Germinal center (tissue), 1 donor: Measurements from ENCODE around the gene GOLPH3.
"Not testable (repeated sequence)": the region's sequence is repeated elsewhere in the genome, so short reads cannot be mapped to it uniquely, and the experiment has no call there.

ENCODE experiments used
- DNase-seq: peaks from one replicate; pipeline ENCODE4 v3.0.0; 2012; ENCODE audit warnings: mixed read lengths, low spot score

Gene GOLPH3

DNA sequence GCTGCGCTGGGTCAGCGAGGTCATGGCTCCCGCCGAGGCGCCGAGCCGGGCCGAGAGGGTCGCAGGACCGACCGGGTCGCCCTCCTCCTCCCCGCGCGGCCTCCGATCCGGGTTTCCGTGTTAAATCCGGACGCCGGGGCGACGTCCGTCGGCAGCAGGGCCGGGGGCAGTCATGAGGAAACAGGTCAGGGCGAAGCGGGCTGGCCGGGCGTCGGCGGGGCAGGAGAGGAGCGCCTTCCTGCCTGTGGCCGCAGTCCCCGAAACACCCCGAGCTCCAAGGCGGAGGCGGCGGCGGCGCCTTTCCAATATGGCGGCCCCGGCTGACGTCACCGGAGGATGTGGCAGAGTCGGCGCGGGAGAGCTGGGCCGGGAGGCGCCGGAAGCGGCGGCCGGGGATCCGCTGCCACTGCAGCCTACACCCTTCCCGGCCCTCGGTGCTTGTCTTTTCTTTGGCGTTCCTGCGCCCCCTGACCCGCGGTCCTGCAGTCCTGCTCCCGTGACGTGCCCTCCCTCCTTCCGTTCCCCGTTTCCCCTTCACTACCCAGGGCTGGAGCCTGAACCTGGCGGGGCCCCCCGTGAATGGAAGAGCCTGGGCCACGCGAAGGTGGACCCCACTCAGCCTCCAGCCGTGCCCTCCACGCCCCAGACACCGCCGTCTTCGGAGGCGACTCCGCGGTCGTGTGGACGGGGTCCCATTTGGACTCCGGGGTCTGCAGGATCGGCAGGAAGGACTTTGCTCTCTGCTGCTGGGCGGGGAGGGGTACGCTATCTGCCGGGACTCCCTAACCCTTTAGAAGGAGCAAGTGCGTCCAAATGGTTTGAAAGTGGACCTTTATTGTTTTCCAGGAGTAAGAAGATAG lies at the start of gene GOLPH3:
Gene GOLPH3, minus strand, starts transcription at position 309 of the 860 bp plus-strand sequence. Its CDS starts 285 bp downstream, at position 24.
- DNase-seq, result peak; percentile 91

DNA sequence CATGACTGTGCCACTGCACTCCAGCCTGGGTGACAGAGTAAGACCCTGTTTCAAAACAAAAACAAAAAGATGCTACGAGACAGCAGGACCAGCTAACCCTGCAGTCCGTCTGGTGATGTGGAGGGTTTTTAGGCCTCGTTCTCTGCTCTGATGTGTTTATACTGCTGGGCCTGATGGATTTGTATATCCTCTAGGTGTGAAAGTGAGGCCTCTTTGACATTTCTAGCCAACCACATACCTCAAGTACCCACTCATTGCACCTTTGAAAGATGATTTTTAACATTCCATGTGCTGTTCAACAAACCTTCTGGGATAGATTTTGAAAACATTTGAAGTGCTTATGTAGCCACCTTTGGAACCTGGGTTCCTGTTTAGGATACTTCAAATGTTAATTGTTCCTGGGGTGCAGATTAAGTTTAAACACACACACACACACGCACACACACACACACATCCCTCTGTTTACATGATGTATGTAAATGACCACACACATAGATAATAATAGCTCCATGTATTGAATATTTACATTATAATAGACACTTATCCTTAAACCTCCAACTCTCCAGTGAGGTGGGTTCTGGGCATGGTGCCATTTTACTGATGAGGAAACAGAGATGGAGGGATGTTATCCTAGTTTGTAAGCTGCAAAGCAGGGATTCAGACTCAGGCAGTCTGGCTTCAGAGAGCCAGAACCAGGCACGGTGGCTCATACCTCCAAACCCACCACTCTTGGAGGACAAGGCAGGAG lies 48.8 kb upstream of the GOLPH3 start:
- no peak for DNase-seq

DNA sequence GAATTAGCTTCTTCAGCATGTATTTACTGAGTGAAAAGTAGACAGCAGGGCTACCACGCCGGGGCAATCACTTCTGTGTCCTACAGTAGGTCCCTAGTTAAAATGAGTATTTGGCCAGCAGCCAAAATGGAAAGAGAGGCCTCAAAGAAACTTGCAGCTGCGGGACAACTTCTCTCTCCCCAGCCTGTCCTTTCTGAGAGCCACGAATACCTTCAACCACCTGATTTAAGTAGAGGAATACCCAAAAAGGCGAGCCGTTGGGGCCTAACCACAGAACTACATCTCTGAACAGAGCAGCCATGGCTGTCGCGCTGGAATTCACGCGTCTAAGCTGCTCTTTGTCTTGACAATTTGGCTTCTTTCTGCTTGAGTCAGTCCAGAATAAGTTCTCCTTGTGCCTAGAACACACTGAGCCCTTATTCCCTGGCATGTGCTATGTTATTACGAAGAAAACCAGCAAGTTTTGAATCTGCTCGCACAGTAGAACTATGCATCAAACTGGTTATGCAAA lies 43.8 kb upstream of the GOLPH3 start:
- DNase-seq, result no peak

DNA sequence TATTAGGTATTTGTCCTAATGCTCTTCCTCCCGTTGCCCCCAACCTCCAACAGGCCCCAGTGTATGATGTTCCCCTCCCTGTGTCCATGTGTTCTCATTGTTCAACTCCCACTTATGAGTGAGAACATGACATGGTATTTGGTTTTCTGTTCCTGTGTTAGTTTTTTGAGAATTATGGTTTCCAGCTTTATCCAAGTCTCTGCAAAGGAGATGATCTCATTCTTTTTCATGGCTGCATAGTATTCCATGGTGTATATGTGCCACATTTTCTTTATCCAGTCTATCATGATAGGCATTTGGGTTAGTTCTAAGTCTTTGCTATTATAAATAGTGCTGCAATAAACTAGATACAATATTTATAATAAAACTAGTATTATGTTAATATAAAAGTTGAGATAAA lies 40.2 kb upstream of the GOLPH3 start:
- not testable (repeated sequence) for DNase-seq

DNA sequence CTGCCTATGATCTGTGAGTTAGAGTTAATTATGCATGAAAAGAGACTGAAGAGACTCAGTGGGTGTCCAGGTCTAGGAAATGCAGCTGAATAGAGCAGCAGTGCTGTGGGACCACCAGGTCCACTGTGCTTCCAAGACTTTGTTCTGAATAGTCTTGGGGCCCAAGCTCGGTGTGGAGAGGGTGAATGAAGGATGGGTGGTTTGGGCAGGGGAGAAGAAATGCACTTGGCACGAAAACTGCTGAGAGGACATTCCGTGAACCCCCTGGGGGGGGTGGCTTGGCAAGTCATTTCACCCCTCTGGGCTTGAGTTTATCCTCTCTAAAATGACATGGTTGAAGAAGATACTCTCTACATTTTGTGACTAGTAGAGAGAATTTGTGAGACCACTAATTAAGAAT lies 36.0 kb upstream of the GOLPH3 start:
- no peak for DNase-seq

DNA sequence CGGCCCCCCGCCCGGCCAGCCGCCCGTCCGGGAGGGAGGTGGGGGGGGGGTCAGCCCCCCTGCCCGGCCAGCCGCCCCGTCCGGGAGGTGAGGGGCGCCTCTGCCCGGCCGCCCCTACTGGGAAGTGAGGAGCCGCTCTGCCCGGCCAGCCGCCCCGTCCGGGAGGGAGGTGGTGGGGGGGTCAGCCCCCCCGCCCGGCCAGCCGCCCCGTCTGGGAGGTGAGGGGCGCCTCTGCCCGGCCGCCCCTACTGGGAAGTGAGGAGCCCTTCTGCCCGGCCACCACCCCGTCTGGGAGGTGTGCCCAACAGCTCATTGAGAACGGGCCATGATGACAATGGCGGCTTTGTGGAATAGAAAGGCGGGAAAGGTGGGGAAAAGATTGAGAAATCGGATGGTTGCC lies 34.7 kb upstream of the GOLPH3 start:
- DNase-seq, result not testable (repeated sequence)

DNA sequence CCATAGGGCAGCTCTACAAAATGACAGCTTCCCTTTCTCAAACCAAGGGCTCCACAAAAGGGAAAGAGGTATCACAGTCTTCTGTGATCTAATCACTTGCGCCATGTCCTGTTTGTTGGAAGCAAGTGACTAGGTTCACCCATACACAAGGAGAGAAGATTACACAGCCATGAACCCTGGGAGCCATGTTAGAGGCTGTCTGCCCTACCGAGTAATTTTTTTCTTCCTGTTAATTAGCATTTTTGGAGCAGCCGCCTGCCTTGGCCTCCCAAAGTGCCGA lies 33.2 kb upstream of the GOLPH3 start:
- no peak for DNase-seq

DNA sequence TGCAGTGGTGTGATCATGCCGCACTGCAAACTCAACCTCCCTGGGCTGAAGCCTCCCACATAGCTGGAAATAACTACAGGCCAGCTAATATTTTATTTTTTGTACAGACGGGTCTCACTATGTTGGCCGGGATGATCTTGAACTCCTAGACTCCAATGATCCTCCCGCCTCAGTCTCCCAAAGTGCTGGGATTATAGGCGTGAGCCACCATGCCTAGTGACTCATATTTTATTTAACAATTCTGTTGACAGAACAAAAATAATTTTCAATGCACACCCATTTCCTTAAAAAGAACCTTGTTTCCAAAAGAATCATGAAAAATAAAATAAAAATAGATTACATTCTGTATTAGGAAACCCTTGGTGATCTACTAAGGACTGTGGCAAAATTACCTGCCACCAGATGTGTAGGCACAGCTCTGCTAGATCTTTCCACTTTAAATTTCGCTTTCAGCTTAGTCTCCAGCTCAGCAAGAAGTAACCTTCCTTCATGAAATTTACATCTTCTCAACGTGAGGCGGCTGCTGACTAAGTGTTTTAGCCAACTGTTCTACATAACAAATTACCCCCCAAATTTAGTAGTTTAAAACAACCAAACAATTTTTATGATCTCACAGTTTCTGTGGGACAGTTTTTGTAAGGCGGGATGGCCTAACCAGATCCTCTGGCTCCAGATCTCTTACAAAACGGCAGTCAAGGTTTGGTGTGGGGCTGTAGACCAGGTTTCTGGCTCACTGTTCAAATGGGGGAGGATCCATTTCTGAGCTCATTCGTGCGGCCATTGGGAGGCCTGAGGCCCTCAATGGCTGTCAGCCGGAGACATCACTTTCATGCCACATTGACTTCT lies 32.6 kb upstream of the GOLPH3 start:
- peak; percentile 46 for DNase-seq

DNA sequence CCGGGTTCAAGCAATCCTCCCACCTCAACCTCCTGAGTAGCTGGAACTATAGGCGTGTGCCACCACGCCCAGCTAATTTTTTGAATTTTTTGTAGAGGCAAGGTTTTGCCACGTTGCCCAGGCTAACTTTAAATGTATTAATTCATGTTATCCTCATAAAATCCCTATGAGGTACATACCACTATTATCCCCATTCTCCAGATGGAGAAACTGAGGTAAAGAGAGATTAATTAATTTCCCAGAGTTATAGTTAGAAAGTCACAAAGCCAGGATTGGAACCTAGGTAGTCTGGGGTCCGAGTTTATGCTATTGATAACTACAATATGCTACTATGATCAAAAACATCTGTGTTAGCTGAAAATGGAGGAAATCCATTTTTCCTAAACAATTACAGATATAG lies 31.9 kb upstream of the GOLPH3 start:
- DNase-seq, result no peak

DNA sequence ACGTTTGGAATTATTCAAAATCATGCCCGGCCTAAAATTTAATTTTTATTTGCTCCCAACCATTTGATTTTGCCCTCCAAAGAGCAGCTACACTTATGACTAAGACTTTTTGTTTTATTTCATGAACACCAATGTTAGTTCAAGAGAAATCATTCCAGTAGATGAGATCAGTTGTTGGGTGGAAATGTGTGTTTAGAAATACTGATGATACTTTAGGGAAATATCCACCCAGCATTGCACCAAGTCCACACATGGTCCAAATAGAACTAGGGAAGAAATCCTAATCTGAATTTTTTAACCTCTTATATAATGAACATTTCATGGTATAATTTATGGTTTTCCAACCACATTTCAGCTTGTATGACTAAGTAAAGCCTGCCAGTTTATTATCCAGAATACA lies 28.3 kb upstream of the GOLPH3 start:
- DNase-seq, result no peak

DNA sequence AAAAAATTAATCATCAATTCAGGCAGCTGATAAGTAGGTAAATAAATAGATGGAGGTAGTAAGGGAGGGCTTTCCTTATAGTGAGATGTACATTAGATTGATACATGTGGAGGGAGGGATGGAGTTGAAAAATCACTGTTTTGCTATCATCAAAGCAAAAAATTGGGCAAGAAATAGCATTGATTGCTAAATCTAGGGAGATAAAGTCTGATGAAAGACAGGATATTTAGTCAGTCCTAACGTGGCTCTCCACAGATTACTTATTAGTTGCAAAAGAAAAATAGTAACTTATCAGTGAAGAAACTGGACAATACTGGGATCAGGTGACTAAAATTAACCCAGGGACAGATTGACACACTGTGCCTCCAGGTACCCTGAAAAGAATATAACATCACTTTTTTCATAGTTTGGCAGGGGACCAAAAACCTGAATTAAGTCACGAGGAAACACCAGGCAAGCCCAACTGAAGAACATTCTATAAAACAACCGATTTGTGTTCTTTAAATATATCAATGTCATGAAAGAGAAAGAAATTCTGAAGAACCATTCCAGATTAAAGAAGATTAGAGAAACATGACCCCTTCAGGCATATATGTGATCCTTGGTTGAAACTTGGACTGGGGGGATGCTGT lies 27.1 kb upstream of the GOLPH3 start:
- DNase-seq, result no peak

DNA sequence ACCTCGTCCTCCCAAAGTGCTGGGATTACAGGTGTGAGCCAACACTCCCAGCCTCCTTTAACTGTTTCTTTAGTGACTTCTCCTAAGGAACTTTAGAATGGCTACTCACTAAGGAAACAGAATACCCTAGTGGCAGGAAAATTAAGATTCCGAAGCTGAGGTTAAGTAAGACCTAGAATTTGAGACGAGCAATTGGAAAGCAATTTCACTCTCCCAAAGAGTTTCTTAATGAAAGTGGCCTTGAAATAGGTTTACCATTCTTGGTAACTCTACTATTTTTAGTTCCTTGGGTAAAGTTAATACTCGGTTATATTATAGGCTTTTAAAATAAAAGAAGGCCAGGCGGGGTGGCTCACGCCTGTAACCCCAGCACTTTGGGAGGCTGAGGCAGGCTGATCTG lies 22.9 kb upstream of the GOLPH3 start:
- no peak for DNase-seq

DNA sequence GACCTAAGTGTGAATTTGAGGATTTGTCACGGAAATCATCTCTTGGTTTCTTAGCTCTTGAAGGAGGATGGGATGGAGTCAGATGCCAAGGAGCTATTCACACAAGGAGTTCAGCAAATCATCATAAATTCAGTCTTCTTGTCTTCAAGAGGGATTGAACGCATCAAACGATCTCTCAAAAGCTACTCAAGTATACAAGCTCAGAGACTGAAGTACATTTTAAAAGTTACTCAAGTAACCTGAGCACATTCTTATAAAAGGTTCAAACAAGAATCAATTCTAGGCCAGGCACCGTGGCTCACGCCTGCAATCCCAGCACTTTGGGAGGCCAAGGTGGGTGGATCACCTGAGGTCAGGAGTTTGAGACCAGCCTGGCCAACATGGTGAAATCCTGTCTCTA lies 21.1 kb upstream of the GOLPH3 start:
- DNase-seq, result no peak

DNA sequence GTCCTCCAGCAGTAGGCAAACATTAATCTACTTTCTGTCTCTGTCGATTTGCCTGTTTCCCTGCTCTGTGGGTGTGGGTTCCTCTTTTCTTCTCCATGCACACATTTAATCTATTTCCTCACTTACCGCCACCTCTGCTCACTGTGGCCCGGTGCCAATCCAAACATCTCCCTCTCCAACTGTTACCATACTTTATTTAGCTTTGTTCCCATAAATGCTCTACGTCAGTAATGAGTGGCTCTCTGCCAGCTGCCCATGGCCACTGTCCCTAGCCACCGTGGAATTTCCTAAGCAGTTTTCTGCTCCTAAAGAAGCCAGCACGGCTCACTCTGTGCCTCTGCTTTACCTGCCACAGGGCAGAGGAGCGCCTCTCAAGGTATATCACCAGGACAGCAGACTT lies 19.5 kb upstream of the GOLPH3 start:
- peak; percentile 27 for DNase-seq

DNA sequence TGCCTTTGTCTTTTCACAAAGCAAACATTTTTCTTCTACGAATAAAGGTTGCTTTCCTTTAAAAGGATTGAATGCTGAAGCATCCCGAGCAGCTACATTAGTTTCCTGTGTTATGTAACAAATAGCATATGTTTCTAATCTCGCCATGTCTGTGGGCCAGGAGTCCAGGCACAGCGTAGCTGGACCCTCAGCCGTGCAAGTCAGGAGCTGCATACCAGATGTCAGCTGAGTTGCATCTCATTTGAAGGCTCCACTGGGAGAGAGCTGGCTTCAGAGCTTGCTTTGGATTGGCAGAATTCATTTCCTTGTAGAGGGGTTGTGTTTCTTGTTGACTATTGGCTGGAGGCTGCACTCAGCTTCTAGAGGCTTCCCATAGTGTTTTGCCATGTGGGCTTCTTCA lies 16.0 kb upstream of the GOLPH3 start:
- DNase-seq, result no peak

DNA sequence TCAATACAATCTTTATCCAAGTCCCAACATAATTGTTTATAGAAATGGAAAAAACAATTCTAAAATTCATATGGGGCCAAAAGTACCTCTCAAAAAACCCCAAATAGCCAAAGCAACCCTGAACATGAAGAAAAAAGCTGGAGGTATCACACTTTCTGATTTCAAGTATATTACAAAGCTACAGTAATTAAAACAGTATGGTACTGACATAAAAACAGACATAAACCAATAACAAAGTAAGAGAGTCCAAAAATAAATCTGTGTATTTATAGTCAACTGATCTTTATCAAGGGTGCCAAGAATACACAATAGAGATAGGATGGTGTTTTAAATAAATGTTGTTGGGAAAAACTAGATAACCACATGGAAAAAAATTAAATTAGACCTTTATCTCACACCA lies 13.6 kb upstream of the GOLPH3 start:
- DNase-seq, result no peak

DNA sequence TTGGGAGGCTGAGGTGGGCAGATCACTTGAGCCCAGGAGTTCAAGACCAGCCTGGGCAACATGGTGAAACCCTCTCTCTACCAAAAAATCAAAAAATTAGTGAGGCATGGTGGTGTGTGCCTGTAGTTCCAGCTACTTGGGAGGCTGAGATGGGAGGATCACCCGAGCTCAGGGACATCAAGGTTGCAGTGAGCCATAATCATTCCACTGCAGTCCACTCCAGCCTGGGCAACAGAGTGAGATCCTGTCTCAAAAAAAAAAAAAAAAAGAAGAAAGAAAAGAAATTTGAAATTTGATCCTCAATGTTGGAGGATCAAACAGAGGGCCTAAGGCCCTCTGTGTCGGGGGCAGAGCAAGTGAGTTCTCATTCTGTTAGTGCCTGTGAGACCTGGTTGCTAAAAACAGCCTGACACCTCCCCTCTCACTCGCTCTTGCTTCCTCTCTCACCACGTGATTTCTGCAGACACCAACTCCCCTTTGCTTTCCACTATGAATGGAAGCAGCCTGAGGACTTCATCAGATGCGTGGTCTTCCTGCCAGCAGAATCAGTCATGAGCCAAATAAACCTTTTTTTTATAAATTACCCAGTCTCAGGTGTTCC lies 8.4 kb upstream of the GOLPH3 start:
- peak; percentile 42 for DNase-seq

DNA sequence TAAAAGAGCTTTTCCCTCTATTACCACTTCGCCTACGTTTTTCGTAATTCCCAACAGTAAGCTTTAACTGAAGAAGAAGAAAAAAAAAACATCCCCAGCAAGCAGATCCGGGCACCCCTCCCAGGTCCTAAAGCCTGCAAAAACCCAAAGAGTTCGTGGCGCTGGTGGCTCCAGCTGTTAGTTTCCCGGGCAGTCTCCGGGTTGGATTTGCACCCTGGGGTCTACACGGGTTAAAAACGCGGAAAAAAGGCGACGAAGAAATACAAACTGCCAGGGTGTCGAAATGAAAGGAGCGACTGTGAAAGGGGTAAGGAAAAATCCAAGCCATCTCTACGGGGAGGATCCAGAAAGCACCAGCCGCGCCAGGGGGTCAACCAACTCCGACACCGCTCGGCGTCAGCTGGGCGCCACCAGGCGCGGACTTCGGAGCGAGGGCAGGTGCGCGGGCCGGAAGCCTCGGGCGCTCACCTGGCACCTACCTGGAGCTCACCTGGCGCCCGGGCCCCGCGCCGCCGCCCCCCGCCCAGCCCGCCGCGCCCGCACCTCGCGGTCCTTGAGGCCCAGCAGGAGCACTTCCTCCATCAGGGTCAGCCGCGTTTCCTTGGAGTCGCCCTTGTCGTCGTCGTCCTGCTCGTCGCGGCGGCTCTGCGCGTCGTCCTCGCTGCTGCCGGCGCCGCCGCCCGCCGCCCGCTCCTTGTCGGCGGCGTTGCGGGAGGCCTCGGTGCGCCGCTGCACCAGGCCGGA lies 680 bp downstream of the GOLPH3 start:
- DNase-seq, result peak; percentile 54

DNA sequence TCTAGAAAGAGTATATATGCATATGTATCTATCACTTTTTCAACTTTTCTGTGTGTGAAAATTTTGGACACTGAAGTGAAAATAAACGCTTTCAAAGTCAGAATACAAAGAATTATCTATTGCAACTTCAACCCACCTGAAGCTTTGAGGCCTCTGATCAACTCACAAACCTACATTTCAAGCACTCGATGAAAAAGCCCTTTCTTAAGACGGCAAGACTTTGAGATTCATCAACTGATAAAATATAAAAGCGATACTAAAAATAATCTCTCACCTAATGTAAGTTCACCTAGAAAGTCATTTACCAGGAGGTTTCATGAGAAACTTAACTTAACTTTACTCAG lies 1.2 kb downstream of the GOLPH3 start:
- peak; percentile 8 for DNase-seq

DNA sequence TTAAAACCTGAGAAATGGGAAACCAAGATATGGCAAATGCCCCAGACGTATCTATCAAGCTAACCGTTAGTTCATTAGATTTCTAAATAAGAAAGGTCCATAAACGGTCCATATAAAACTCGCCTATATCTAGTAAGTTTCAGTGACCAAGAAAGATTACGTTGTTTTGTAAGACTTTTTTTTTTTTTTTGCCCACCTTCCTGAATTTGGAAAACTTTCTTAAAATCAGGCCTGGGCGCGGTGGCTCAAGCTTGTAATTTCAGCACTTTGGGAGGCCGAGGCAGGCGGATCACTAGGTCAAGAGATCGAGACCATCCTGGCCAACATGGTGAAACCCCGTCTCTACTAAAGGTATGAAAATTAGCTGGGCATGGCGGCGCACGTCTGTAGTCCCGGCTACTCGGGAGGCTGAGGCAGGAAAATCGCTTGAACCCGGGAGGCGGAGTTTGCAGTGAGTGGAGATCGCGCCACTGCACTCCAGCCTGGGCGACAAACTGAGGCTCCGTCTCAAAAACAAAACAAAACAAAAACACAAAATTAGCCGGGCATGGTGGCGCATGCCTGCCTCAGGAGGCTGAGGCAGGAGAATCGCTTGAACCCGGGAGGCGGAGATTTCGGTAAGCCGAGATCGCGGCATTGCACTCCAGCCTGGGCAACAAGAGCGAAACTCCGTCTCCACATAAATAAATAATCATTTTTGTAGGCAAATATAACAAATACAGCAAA lies 1.8 kb downstream of the GOLPH3 start:
- DNase-seq, result not testable (repeated sequence)
